GM12865 (cell line): ENCODE data around the gene HS3ST2.

ENCODE experiments used
- DNase-seq: peaks from one replicate; pipeline ENCODE4 v3.0.0; 2010; ENCODE audit warnings: low read depth
- H3K4me3 ChIP-seq: 2 replicates; pipeline ENCODE4 v1.5.1; 2011; ENCODE audit warnings: mild to moderate bottlenecking, low read depth, low read length, control low read depth
- TF ChIP-seq, protein P1 (sequence below): IDR thresholded peaks from 2 replicates; pipeline ENCODE4 v1.5.1; 2011; ENCODE audit warnings: low read length, control low read depth, low read depth, inconsistent platforms; ENCODE audit not compliant: insufficient read depth; ENCODE audit errors: missing control alignments

HS3ST2 gene

DNA sequence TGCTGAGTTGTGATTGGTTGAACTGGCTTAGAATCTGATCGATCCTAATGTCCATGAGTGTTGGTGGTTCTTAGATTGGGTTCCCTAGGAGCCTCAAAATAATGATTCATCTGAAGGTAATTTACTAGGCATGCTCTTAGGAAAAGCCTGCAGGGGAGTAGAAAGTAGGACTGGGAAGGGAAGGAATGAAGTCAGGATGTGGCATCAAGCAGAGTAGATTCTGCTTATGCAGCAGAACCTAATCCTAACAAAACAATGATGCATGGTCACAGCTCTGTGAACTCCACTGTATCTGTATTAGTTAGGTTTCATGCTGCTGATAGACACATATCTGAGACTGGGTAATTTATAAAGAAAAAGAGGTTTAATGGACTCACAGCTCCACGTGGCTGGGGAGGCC is 132.5 kb downstream of the HS3ST2 start:
- TF ChIP-seq, protein P1, sequence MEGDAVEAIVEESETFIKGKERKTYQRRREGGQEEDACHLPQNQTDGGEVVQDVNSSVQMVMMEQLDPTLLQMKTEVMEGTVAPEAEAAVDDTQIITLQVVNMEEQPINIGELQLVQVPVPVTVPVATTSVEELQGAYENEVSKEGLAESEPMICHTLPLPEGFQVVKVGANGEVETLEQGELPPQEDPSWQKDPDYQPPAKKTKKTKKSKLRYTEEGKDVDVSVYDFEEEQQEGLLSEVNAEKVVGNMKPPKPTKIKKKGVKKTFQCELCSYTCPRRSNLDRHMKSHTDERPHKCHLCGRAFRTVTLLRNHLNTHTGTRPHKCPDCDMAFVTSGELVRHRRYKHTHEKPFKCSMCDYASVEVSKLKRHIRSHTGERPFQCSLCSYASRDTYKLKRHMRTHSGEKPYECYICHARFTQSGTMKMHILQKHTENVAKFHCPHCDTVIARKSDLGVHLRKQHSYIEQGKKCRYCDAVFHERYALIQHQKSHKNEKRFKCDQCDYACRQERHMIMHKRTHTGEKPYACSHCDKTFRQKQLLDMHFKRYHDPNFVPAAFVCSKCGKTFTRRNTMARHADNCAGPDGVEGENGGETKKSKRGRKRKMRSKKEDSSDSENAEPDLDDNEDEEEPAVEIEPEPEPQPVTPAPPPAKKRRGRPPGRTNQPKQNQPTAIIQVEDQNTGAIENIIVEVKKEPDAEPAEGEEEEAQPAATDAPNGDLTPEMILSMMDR = no peak
- H3K4me3 ChIP-seq = no peak overlapping the region
- no peak for DNase-seq

DNA sequence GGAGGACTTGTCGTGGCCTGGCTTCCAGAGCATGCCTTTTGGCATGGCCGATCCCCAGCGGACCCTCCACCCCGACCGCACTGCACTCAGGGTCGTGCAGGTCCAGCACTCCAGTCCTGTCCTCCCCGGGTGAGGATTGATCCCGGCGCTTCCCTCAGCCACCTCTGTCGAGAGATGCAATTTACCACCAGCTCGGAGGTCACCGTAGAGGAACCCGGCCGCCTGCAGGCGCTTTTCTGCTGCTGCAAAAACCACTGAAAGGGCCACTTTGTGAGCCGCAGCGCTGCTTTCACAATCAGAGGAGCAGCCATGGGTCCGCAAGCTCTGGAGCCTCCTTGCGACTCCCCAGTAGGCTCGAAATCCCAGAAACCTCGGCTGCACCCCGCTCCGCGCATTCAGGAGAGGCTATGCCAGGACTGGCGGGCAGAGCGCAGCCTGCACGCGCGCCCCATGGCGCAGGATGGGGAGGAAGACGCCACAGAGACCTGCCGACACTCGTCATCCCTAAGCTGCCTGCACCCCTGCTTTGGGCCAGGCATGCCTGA is 134.2 kb downstream of the HS3ST2 start:
- H3K4me3 ChIP-seq = no peak overlapping the region
- no peak for DNase-seq
- TF ChIP-seq, protein P1 = no peak

DNA sequence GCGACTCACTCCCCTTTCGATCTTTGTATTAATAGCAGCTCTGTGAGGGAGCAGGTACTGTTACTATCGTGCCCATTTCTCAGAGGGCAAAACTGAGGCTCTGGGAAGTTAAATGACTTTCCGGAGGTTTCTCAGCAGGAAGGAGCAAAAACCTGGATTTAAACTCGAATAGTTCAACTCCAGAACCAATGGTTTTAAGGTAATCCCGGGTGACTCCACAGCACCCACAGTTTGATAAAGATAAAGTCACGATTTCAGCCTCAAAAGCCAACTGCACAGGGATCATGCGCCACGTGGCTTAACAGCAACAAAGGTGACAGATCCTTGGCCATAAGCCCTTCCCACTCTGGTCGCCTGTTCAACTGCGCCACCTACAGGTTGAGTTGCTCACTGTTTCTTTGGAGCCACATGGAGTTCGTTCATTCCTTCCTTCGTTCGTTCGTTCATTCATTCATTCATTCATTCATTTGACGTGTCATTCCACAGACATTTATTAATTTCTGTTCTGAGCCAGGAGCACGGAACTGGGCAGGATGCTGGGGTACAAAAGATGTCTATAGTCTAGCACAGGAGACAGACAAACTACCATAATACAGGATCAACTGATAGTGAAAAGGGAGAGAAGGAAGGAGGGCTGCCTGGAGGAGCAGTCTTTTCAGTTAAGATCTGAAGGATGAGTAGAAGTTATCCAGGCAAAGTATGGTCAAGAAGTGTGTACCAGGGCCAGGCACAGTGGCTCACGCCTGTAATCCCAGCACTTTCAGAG is 134.8 kb downstream of the HS3ST2 start:
- H3K4me3 ChIP-seq = no peak overlapping the region
- peak; percentile 62 for DNase-seq
- TF ChIP-seq, protein P1 = peak; percentile 72

DNA sequence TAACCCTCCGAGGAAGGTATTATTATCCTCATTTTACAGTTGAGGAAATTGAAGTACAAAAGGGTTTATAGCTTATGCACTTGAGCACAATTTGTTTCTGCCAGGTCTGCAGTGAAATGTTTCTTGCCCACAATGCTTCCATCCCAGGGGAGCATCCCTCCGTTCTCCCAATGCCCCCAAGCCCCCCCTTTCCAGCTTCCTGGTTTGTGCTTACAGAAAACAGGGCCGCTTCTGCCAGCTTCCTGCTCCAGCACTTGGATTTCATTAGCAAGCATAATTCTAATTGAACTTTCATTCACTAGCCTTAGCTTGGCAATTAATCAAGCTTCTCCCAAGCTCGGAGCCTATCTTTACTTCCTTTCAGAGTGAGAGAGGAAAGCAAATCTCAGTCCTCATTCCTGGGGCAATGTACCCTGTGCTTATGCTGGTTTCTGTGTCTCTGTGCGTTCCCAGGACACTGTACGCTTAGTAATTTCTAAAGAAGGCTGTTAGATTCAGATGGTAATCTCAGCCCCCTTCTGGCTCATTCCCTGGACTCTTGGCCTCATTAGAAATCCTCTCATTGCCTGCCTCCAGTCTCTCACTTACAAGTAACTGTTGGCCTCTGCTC is 141.6 kb downstream of the HS3ST2 start:
- no peak for DNase-seq
- TF ChIP-seq, protein P1 = no peak
- H3K4me3 ChIP-seq = no peak overlapping the region

DNA sequence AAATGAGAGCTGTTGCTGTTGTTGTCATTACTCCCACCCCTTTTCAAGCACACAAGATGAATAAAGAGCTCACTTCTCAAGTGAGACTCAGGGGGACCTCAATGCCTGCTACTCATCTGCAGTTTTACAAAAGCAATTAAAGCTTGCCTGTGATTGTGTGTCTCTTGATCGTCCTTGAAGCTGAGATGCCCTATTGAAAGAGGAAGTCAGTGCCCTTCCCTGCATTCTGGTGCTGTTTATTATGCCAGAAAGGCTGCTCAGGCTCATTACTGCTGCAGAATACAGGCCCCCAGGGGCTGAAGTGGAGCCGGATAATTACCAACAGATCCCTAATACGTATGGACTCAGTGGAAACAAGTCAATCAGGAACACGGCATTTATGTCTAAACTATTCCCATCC is 147.2 kb downstream of the HS3ST2 start:
- no peak for DNase-seq
- TF ChIP-seq, protein P1 = no peak
- no peak overlapping the region for H3K4me3 ChIP-seq

DNA sequence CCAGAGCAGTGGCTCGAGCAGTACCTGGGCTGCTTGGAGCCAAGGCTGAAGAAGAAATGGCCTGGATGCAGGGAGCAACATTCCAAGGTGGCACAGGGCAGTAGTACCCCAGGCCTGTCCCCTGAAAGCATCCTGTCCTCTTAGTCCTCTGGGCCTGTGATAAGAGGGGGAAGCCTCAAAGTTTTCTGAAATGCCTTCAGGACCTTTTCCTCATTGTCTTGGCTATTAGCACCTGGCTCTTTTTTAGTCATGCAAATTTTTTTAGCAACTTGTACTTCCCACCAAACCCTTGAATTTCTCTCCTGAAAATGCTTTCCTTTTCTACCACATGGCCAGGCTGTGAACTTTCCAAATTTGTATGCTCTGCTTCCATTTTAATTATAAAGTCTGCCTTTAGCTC is 148.9 kb downstream of the HS3ST2 start:
- TF ChIP-seq, protein P1 = no peak
- no peak overlapping the region for H3K4me3 ChIP-seq
- DNase-seq = no peak
